ENCODE results near the gene STAC2. TPM values are rescaled to one million over a fixed set of nuclear protein-coding genes. Genes with fewer than 3 reads are reported as not detected.
A peak's percentile ranks its signal among the peaks of the same experiment; 100 is the strongest.

Gene STAC2
- total RNA-seq = not detected

- no peak for DNase-seq
- Histone ChIP-seq H3K27ac (no peak within 1 kb of the TSS), H3K4me3 (no peak within 1 kb of the TSS), H3K27me3 (peaks cover 0 to 7% of the 10 kb centered on the region in 2 donors), H3K36me3 (replicated peaks in 1 of 2; ENCODE audit: insufficient read depth in 1 of 2, low read depth in 2 of 2) (no peaks in the 10 kb centered on the region), H3K4me1 (peaks cover 15% of the 10 kb centered on the region), H3K9me3 (no peaks in the 10 kb centered on the region)
- WGBS, 2 donors = 3% methylated on average over 60 of the region's 71 CpGs; no CpG with 5 or more reads in 1 of the 2 donors
- intact Hi-C loops (cut with DNase I) = no loop called here
- no peak for TF ChIP-seq CTCF (IDR thresholded peaks at IDR 0.05)
- TF ChIP-seq POLR2A (IDR thresholded peaks at IDR 0.05) = no peak
- ATAC-seq = peak; percentile 24
Observed at GRCh38 chr17:39225308-39225958, at the start of gene STAC2. Gene STAC2, minus strand, starts transcription at chr17:39225945. Its CDS starts 443 bp downstream, at chr17:39225502.

- no peak for TF ChIP-seq CTCF (IDR thresholded peaks at IDR 0.05)
- no peak for TF ChIP-seq POLR2A (IDR thresholded peaks at IDR 0.05)
- intact Hi-C loops (cut with DNase I) = no loop called here
- no peak for DNase-seq
- H3K9me3 ChIP-seq = no peaks in the 10 kb centered on the region
- no peak overlapping the region for H3K27ac ChIP-seq
- H3K4me1 ChIP-seq = no peaks in the 10 kb centered on the region
- H3K36me3 ChIP-seq (replicated peaks in 1 of 2; ENCODE audit: insufficient read depth in 1 of 2, low read depth in 2 of 2) = peaks cover 0 to 13% of the 10 kb centered on the region in 2 donors
- no peaks in the 10 kb centered on the region for H3K27me3 ChIP-seq
- ATAC-seq = no peak
- no peak overlapping the region for H3K4me3 ChIP-seq
- WGBS, 2 donors = 96 to 100% methylated on average over 3 of the region's 3 CpGs
Observed at GRCh38 chr17:39271546-39271945, 45.8 kb upstream of the STAC2 start.

- ATAC-seq (no peak), DNase-seq (no peak)
- Histone ChIP-seq H3K4me3 (no peak overlapping the region), H3K27ac (no peak overlapping the region), H3K27me3 (no peaks in the 10 kb centered on the region), H3K4me1 (no peaks in the 10 kb centered on the region), H3K9me3 (no peaks in the 10 kb centered on the region), H3K36me3 (replicated peaks in 1 of 2; ENCODE audit: insufficient read depth in 1 of 2, low read depth in 2 of 2) (peaks cover 0 to 13% of the 10 kb centered on the region in 2 donors)
- WGBS, 2 donors = 49 to 60% methylated on average over 3 of the region's 3 CpGs
- intact Hi-C loops (cut with DNase I) = no loop called here
- TF ChIP-seq CTCF (IDR thresholded peaks at IDR 0.05) = peak in 2 of 7 experiments; percentile 9 to 19
- no peak for TF ChIP-seq POLR2A (IDR thresholded peaks at IDR 0.05)
Observed at GRCh38 chr17:39270923-39271322, 45.2 kb upstream of the STAC2 start.

GRCh38 chr17:39264119-39264518, 38.4 kb upstream of the STAC2 start:
- ATAC-seq (no peak), DNase-seq (no peak)
- peaks cover 18% of the 10 kb centered on the region in 2 donors for H3K36me3 ChIP-seq (replicated peaks in 1 of 2; ENCODE audit: insufficient read depth in 1 of 2, low read depth in 2 of 2)
- no peaks in the 10 kb centered on the region for H3K9me3 ChIP-seq
- no peaks in the 10 kb centered on the region for H3K27me3 ChIP-seq
- no peak overlapping the region for H3K4me3 ChIP-seq
- no peak overlapping the region for H3K27ac ChIP-seq
- intact Hi-C loops (cut with DNase I) = no loop called here
- no peaks in the 10 kb centered on the region for H3K4me1 ChIP-seq
- 74 to 82% methylated on average over 5 of the region's 5 CpGs for WGBS, 2 donors
- no peak for TF ChIP-seq POLR2A (IDR thresholded peaks at IDR 0.05)
- no peak for TF ChIP-seq CTCF (IDR thresholded peaks at IDR 0.05)

GRCh38 chr17:39261286-39261685, 35.5 kb upstream of the STAC2 start:
- no peak for DNase-seq
- Histone ChIP-seq H3K4me1 (no peaks in the 10 kb centered on the region), H3K4me3 (no peak overlapping the region), H3K27ac (no peak overlapping the region), H3K27me3 (no peaks in the 10 kb centered on the region), H3K36me3 (replicated peaks in 1 of 2; ENCODE audit: insufficient read depth in 1 of 2, low read depth in 2 of 2) (peaks cover 16 to 18% of the 10 kb centered on the region in 2 donors), H3K9me3 (no peaks in the 10 kb centered on the region)
- TF ChIP-seq CTCF (IDR thresholded peaks at IDR 0.05) (peak in 2 of 7 experiments; percentile 7 to 8), POLR2A (IDR thresholded peaks at IDR 0.05) (no peak)
- intact Hi-C loops (cut with DNase I) = no loop called here
- no peak for ATAC-seq
- WGBS, 2 donors = 85% methylated on average over 7 of the region's 7 CpGs

Data from body of pancreas (tissue), 4 donors.